ENCODE results near the gene MMP24OS.

DNA sequence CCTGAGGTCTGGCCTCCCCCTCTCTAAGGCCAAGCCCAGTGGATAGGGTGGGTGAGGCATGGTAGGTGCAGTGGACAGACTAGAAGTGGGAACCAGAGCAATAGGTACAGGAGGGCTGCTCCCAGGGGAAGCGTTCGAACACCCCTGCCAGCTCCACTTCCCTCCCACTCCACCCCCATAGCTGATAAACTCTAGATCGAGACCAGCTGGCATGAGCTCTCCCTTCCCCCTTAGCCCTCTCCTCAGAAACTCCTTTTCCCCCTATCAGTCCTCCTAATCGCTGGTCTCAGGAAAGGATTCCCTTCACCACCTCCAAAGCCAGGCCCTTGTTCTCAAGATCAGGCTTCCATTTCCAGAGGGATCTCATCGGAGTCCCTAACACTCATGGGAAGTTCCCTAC lies 20.3 kb upstream of the MMP24OS start:
- TF ChIP-seq, protein P1, sequence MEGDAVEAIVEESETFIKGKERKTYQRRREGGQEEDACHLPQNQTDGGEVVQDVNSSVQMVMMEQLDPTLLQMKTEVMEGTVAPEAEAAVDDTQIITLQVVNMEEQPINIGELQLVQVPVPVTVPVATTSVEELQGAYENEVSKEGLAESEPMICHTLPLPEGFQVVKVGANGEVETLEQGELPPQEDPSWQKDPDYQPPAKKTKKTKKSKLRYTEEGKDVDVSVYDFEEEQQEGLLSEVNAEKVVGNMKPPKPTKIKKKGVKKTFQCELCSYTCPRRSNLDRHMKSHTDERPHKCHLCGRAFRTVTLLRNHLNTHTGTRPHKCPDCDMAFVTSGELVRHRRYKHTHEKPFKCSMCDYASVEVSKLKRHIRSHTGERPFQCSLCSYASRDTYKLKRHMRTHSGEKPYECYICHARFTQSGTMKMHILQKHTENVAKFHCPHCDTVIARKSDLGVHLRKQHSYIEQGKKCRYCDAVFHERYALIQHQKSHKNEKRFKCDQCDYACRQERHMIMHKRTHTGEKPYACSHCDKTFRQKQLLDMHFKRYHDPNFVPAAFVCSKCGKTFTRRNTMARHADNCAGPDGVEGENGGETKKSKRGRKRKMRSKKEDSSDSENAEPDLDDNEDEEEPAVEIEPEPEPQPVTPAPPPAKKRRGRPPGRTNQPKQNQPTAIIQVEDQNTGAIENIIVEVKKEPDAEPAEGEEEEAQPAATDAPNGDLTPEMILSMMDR (conservative IDR thresholded peaks at IDR 0.05; ENCODE audit: low read depth, low read length) = no peak
- TF ChIP-seq RCOR1 (IDR thresholded peaks at IDR 0.05; ENCODE audit: insufficient replicate concordance, low read length) (no peak), MAZ (IDR thresholded peaks at IDR 0.05; ENCODE audit: borderline replicate concordance, low read depth, low read length) (no peak), SMC3 (IDR thresholded peaks at IDR 0.05; ENCODE audit: low read depth, low read length) (no peak), POLR2A (IDR thresholded peaks at IDR 0.05; ENCODE audit: low read depth, low read length) (no peak), BHLHE40 (IDR thresholded peaks at IDR 0.05; ENCODE audit: low read depth, low read length) (no peak), CEBPB (IDR thresholded peaks at IDR 0.05; ENCODE audit: low read depth, low read length) (no peak), NFE2L2 (IDR thresholded peaks at IDR 0.05; ENCODE audit: low read depth, low read length) (no peak), RAD21 (IDR thresholded peaks at IDR 0.05; ENCODE audit: low read length) (no peak), FOS (IDR thresholded peaks at IDR 0.05; ENCODE audit: low read depth, low read length) (no peak), RFX5 (IDR thresholded peaks at IDR 0.05; ENCODE audit: low read depth, low read length) (no peak)
